Raji (cell line): ENCODE measurements around the gene GLRX2.
A peak's percentile ranks its signal among the peaks of the same experiment; 100 is the strongest.

Experiments used
- POLR2A ChIP-seq: IDR thresholded peaks from 2 replicates; pipeline ENCODE4 v1.6.1; 2011; ENCODE audit warnings: low read depth, low read length, control low read depth; ENCODE audit not compliant: insufficient read depth

The GLRX2 gene

GRCh38 chr1:193058529-193059281 is 46.5 kb downstream of the GLRX2 start:
- TF ChIP-seq POLR2A: peak; percentile 48

DNA sequence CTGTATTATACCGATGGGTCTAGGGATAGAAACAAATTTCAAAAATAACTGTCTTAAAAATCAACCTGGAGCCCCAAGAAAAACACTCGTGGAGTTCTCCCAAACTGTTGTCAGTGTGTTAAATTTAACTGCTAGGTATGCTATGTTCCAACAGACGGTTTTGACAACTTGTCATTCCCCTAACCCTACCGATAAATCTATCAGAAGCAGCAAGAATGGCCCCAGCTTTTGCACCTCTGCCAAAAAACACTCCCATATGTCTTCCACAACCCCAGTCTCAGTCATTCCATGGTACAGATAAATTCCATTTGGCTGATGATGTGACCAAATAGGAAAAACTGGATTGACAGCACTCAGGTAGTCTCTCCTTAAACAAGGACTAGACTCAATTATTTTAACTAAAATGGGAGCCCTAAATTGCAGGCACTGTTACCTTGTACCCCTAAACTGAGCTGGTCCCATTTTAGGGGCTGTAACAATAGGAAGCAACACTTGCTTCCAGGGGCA is 51.0 kb downstream of the GLRX2 start:
- TF ChIP-seq POLR2A: no peak
